Endothelial cell (in vitro differentiated cells): ENCODE data around the gene LST1. TPM values are rescaled to one million over a fixed set of nuclear protein-coding genes. Genes with fewer than 3 reads are reported as not detected.

Experiments
- DNase-seq: peaks from one replicate; pipeline ENCODE4 v3.0.0; 2021; ENCODE audit warnings: low spot score
- H3K27ac Mint-ChIP-seq: one replicate; pipeline ENCODE4 v1.8.0; 2021; ENCODE audit warnings: mixed read lengths, inconsistent platforms; ENCODE audit not compliant: unreplicated experiment
- H3K27me3 Mint-ChIP-seq: one replicate; pipeline ENCODE4 v1.8.0; 2021; ENCODE audit warnings: mild to moderate bottlenecking, moderate library complexity, mixed read lengths, inconsistent platforms; ENCODE audit not compliant: unreplicated experiment
- H3K36me3 Mint-ChIP-seq: one replicate; pipeline ENCODE4 v1.8.0; 2021; ENCODE audit warnings: mild to moderate bottlenecking, low read depth, mixed read lengths, inconsistent platforms; ENCODE audit not compliant: unreplicated experiment
- H3K4me1 Mint-ChIP-seq: one replicate; pipeline ENCODE4 v1.8.0; 2021; ENCODE audit warnings: mild to moderate bottlenecking, mixed read lengths, inconsistent platforms; ENCODE audit not compliant: unreplicated experiment
- H3K4me3 Mint-ChIP-seq: one replicate; pipeline ENCODE4 v1.8.0; 2021; ENCODE audit warnings: mild to moderate bottlenecking, mixed read lengths, inconsistent platforms; ENCODE audit not compliant: unreplicated experiment
- H3K9me3 Mint-ChIP-seq: one replicate; pipeline ENCODE4 v1.8.0; 2021; ENCODE audit warnings: mixed read lengths, inconsistent platforms; ENCODE audit not compliant: unreplicated experiment
- long read RNA-seq: library from polyadenylated mRNA; unstranded; transcript quantifications from one replicate; pipeline ENCODE4 v2.0.0, GENCODE V29; 2020; ENCODE audit not compliant: unreplicated experiment
- total RNA-seq: library from RNA; stranded (reverse); fragmentation: NEBNext Ultra II Directional; extraction: Animal tissue kit (Norgen Biotek cat#: 25700); gene quantifications from one replicate; pipeline ENCODE4 v1.2.1, GENCODE V29; 2021; ENCODE audit not compliant: unreplicated experiment
- TF ChIP-seq, protein P1 (sequence below): fragments of 200-600 bp; sonication (generic); IDR thresholded peaks from one replicate; pipeline ENCODE4 v1.5.0; 2021; ENCODE audit warnings: antibody characterized with exemption; ENCODE audit not compliant: unreplicated experiment

The LST1 gene
- 1.7 TPM for total RNA-seq
- long read RNA-seq, partial matches to known transcripts = 0 of 3 reads
- long read RNA-seq, other reads (novel, unspliced or antisense) = 1 of 3 reads

DNA sequence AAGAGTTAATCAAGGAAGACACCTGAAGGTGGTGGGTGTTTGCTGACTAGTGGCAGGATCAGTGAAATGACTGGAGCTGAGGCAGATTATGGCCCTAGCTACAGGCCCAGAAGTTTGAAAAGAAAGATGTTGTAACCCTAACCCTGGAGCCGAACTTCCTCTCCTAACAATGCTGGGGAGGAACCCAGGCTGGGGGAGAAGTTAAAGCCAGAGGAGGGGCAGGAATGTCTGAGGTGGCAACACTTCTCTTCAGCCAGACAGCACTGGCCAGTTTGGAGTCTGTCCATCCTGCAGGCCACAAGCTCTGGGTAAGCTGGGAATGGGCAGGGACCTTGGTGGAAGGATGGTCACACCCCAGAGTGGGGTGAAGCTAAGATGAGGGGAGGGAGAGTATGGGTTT, at the start of gene LST1:
LST1 (plus strand) TSS at position 270 of the 400 bp plus-strand sequence. CDS start 1,023 bp downstream, outside the sequence.
- Mint-ChIP-seq H3K27ac (peak within 1 kb of the TSS; percentile 52), H3K4me3 (no peak within 1 kb of the TSS), H3K27me3 (peaks cover 4% of the 10 kb centered on the region), H3K36me3 (no peaks in the 10 kb centered on the region), H3K4me1 (peaks cover 15% of the 10 kb centered on the region), H3K9me3 (no peaks in the 10 kb centered on the region)
- DNase-seq = no peak
- TF ChIP-seq, protein P1, sequence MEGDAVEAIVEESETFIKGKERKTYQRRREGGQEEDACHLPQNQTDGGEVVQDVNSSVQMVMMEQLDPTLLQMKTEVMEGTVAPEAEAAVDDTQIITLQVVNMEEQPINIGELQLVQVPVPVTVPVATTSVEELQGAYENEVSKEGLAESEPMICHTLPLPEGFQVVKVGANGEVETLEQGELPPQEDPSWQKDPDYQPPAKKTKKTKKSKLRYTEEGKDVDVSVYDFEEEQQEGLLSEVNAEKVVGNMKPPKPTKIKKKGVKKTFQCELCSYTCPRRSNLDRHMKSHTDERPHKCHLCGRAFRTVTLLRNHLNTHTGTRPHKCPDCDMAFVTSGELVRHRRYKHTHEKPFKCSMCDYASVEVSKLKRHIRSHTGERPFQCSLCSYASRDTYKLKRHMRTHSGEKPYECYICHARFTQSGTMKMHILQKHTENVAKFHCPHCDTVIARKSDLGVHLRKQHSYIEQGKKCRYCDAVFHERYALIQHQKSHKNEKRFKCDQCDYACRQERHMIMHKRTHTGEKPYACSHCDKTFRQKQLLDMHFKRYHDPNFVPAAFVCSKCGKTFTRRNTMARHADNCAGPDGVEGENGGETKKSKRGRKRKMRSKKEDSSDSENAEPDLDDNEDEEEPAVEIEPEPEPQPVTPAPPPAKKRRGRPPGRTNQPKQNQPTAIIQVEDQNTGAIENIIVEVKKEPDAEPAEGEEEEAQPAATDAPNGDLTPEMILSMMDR = no peak

DNA sequence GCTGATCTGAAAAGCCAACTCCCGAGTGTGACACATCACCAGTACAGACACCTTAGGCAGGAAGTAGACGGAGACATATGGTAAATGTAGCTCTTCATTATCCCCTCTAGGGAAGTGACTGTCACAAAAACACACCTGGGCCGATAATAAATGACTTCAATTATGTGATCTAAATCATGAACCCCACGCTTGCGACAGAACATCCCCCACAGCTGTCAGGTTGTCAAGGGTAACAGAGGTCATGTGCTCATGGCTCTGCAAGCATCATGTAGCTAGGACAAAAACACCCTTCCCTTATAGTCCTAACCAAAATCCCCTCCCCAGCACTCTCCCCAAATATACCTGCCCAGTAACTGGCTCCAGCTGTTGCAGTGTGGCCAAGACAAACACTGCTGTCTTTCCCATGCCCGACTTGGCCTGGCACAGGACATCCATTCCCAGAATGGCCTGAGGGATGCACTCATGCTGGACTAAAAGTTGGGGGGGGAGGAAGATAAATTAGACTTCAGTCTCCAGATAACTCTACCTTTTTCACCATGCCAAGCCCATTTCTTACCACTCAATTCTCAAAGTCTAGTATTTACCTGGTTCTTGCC, 47.2 kb upstream of the LST1 start:
- no peak for DNase-seq
- peaks cover 8% of the 10 kb centered on the region for H3K27me3 Mint-ChIP-seq
- peak overlapping the region; percentile 99 for H3K4me3 Mint-ChIP-seq
- H3K27ac Mint-ChIP-seq = no peak overlapping the region
- peaks cover 46% of the 10 kb centered on the region for H3K36me3 Mint-ChIP-seq
- peaks cover 25% of the 10 kb centered on the region for H3K4me1 Mint-ChIP-seq
- no peaks in the 10 kb centered on the region for H3K9me3 Mint-ChIP-seq
- TF ChIP-seq, protein P1 = no peak

DNA sequence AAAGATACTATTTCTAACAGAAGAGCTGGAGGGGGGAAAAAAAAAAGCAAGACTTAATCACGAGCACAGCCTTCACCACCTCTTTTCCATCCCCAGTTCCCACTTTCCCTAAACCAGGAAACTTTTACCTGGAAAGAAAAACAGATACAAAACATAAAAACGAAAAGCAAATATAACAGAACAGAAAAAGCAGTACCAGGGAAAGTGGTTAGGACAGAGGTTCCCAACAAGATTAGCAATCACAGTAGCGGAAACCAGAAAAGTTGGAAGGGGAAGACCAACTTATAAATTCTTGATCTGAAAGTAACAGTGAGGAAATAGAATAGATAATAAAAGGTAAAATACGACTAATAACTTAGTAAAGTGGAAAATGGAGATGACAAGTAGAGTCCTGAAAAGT, 45.4 kb upstream of the LST1 start:
- Mint-ChIP-seq H3K27me3 (peaks cover 8% of the 10 kb centered on the region), H3K4me3 (peak overlapping the region; percentile 99), H3K36me3 (peaks cover 38% of the 10 kb centered on the region), H3K9me3 (no peaks in the 10 kb centered on the region), H3K4me1 (peaks cover 25% of the 10 kb centered on the region), H3K27ac (peak overlapping the region; percentile 92)
- TF ChIP-seq, protein P1 = no peak
- DNase-seq = no peak

DNA sequence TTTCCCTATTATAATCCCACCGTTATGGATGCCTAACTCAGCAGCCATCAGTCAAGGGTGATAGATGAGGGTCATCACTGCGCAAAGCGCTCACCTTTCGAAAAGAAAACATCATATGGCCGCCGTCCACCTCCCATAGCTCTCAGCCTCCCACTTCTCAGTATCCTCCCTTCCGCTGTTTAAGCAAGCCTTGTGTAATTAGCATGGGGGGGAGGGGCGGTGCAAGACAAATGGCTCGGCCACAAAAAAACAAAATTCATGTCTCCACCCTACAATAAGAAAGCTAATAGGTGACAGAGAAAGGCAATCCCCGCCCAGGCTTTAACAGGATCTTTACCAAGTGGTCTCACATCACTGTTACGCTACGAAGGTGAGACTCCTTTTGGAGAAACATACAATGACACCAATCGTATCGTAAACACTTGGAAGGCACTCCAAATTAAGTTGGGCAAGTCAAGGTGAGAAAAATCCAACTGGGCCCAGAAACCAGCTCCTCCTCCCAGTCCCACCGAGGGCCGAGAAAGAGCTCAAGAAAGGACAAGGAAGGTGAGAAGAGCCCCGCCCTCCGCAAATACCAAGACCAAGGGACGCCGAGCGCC, 44.9 kb upstream of the LST1 start:
- H3K27me3 Mint-ChIP-seq = peaks cover 8% of the 10 kb centered on the region
- no peaks in the 10 kb centered on the region for H3K9me3 Mint-ChIP-seq
- H3K27ac Mint-ChIP-seq = peak overlapping the region; percentile 100
- H3K4me1 Mint-ChIP-seq = peaks cover 29% of the 10 kb centered on the region
- TF ChIP-seq, protein P1 = no peak
- H3K36me3 Mint-ChIP-seq = peaks cover 33% of the 10 kb centered on the region
- DNase-seq = no peak
- peak overlapping the region; percentile 99 for H3K4me3 Mint-ChIP-seq
